Lower leg skin (tissue), 4 donors: ENCODE data around the gene MRM2. TPM values are rescaled to one million over a fixed set of nuclear protein-coding genes. Genes with fewer than 3 reads are reported as not detected.
A peak's percentile ranks its signal among the peaks of the same experiment; 100 is the strongest.

Experiments
- DNase-seq, 2 donors: peaks; one replicate each; pipeline ENCODE4 v3.0.0-alpha.2; 2019; ENCODE audit warnings: low spot score in 2 of 2
- H3K4me3 ChIP-seq: fragments of 200-600 bp; sonication (generic); 2 replicates; pipeline ENCODE4 v1.5.1; 2017; ENCODE audit warnings: mild to moderate bottlenecking, low read depth; ENCODE audit not compliant: poor library complexity, severe bottlenecking
- CTCF ChIP-seq, 3 donors: fragments of 450-650 bp; IDR thresholded peaks; one replicate each; pipeline ENCODE4 v1.5.1; 2016; ENCODE audit warnings: antibody characterized with exemption in 3 of 3, mild to moderate bottlenecking in 3 of 3, moderate library complexity in 2 of 3
- POLR2A ChIP-seq, 2 donors: fragments of 450-650 bp; IDR thresholded peaks; one replicate each; pipeline ENCODE4 v1.6.1; 2016 to 2017; ENCODE audit warnings: antibody characterized with exemption in 2 of 2, mild to moderate bottlenecking in 1 of 2, moderate library complexity in 1 of 2
- WGBS, 2 donors: methylation state at CpG; one replicate each; pipeline ENCODE4 v1.1.5; 2018; 5-methylcytosine and 5-hydroxymethylcytosine counted together
- intact Hi-C: fragments of 100-400 bp; cut with DNase I; formaldehyde crosslinking; loops from one replicate; pipeline ENCODE4 v1.15.0; 2023; ENCODE audit warnings: low total_unique reads
- total RNA-seq, 4 donors: library from RNA; depleted of rRNA; stranded (reverse); fragments of >200 nt; gene quantifications; one replicate each; pipeline ENCODE4 v1.1.0, GENCODE V29; 2016

MRM2 gene
- total RNA-seq, 4 donors from 2014 or later: 17.6 to 26.1 (median 23.9) TPM

DNA sequence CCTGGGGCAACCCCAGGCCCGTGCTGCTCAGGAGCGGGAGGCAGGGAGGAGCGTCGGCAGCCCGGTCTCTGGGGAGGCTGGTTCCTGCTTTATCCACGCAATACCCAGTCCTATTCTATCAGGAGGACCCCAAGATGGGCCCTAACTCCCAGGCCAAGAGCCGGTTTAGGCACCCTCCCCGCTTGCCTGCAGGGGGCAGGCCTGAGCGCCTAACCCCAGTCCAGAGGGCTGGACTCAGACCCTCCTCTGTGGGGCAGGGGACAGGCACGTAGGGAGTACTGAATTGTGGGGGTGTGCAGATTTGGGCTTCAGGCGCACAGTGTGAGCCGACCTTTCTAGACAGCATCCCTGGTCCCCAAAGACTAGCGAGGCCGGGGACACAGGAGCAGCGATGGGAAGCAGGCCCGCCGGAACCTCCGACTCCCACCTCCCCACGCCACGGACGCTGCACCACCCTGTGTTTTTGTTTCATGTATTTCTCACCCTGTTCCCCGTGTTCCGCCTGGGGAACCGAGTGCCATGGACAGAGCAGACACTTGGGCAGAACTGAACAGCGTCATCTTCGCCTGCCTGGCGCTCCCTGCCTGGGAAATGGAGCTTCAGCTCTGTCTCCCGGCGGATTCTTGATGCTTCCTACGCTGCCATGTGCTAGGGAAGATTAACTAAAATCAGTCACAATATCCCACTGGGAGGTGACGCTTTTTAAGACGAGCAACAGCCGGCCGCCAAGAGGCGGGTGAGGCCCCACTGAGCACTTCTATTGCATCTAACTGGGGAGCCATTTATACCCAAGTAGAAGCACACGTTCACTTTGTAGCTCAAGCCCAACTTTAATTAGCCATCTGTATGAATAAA lies 5.4 kb upstream of the MRM2 start:
- H3K4me3 ChIP-seq: no peak overlapping the region
- WGBS, 2 donors: 79 to 80% methylated on average over 29 to 35 of the region's 36 CpGs
- TF ChIP-seq POLR2A (IDR thresholded peaks at IDR 0.05): no peak
- TF ChIP-seq CTCF (IDR thresholded peaks at IDR 0.05): no peak
- no peak for DNase-seq
- intact Hi-C loops: no loop called here

- intact Hi-C loops: no loop called here
- DNase-seq: no peak
- TF ChIP-seq POLR2A (IDR thresholded peaks at IDR 0.05) (no peak), CTCF (IDR thresholded peaks at IDR 0.05) (no peak)
- H3K4me3 ChIP-seq: no peak overlapping the region
- 72 to 74% methylated on average over 21 to 22 of the region's 22 CpGs for WGBS, 2 donors
Measured at GRCh38 chr7:2245883-2246675, 4.1 kb upstream of the MRM2 start.

GRCh38 chr7:2244404-2244995 lies 2.5 kb upstream of the MRM2 start:
- intact Hi-C loops: no loop called here
- WGBS, 2 donors: 81 to 89% methylated on average over 25 of the region's 25 CpGs
- no peak for DNase-seq
- TF ChIP-seq CTCF (IDR thresholded peaks at IDR 0.05) (no peak), POLR2A (IDR thresholded peaks at IDR 0.05) (no peak)
- no peak overlapping the region for H3K4me3 ChIP-seq

DNA sequence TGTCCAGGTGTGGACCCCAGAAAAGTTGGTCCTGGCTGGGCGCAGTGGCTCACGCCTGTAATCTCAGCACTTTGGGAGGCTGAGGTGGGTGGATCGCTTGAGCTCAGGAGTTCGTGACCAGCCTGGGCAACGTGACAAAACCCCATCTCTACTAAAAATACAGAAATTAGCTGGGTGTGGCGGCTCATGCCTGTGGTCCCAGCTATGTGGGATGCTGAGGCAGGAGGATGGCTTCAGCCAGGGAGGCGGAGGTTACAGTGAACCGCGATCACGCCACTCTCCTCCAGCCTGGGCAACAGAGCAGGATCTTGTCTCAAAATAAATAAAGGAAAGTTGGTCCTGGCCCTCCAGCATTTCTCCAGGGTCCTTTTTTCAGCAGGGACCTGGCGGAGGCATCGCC lies 1.5 kb upstream of the MRM2 start:
- DNase-seq: no peak
- no peak for TF ChIP-seq POLR2A (IDR thresholded peaks at IDR 0.05)
- TF ChIP-seq CTCF (IDR thresholded peaks at IDR 0.05): no peak
- H3K4me3 ChIP-seq: no peak overlapping the region
- intact Hi-C loops: no loop called here
- WGBS, 2 donors: 81 to 85% methylated on average over 12 of the region's 12 CpGs

GRCh38 chr7:2242541-2243429 lies 780 bp upstream of the MRM2 start:
- intact Hi-C loops: no loop called here
- no peak for DNase-seq
- TF ChIP-seq CTCF (IDR thresholded peaks at IDR 0.05) (no peak), POLR2A (IDR thresholded peaks at IDR 0.05) (no peak)
- 28 to 34% methylated on average over 21 of the region's 21 CpGs for WGBS, 2 donors
- H3K4me3 ChIP-seq: peak overlapping the region; percentile 76
